Measurements from ENCODE around the gene SPRED3.

Gene SPRED3

GRCh38 chr19:38386971-38387549 is 1.4 kb upstream of the SPRED3 start:
- no peak for TF ChIP-seq CTCF (IDR thresholded peaks at IDR 0.05; ENCODE audit: low read depth, low read length)
- H3K4me3 ChIP-seq (ENCODE audit: low read depth, low read length): peak overlapping the region; percentile 94

GRCh38 chr19:38387550-38388348 is 748 bp upstream of the SPRED3 start, which contains the start of gene GGN:
TSS of gene GGN (minus strand) at chr19:38388034. CDS start at chr19:38387261, 773 bp downstream.
- peak within 1 kb of the TSS; percentile 94 for H3K4me3 ChIP-seq (ENCODE audit: low read depth, low read length)
- no peak for TF ChIP-seq CTCF (IDR thresholded peaks at IDR 0.05; ENCODE audit: low read depth, low read length)

- peak overlapping the region; percentile 94 for H3K4me3 ChIP-seq (ENCODE audit: low read depth, low read length)
Observed at GRCh38 chr19:38389101-38389925, 816 bp downstream of the SPRED3 start.

GRCh38 chr19:38389957-38390924 is 1.7 kb downstream of the SPRED3 start:
- no peak for TF ChIP-seq CTCF (IDR thresholded peaks at IDR 0.05; ENCODE audit: low read depth, low read length)
- peak overlapping the region; percentile 94 for H3K4me3 ChIP-seq (ENCODE audit: low read depth, low read length)

More at GRCh38 chr19:38389101-38389925, 816 bp downstream of the SPRED3 start:
- TF ChIP-seq CTCF (IDR thresholded peaks at IDR 0.05; ENCODE audit: low read depth, low read length): no peak

- H3K4me3 ChIP-seq (ENCODE audit: low read depth, low read length): no peak overlapping the region
- no peak for TF ChIP-seq CTCF (IDR thresholded peaks at IDR 0.05; ENCODE audit: low read depth, low read length)
Observed at GRCh38 chr19:38391911-38392464, 3.5 kb downstream of the SPRED3 start.

- no peak for TF ChIP-seq CTCF (IDR thresholded peaks at IDR 0.05; ENCODE audit: low read depth, low read length)
- H3K4me3 ChIP-seq (ENCODE audit: low read depth, low read length): no peak overlapping the region
Observed at GRCh38 chr19:38392707-38393308, 4.3 kb downstream of the SPRED3 start.

Data from WI38 (cell line).